Mucosa of rectum (tissue), 2 donors: ENCODE measurements around the gene COQ7.

Experiments
- H3K27ac ChIP-seq, 2 donors: one replicate each; pipeline ENCODE4 v1.7.0; 2013; ENCODE audit warnings: inconsistent platforms in 2 of 2, low read depth in 2 of 2, low read length in 2 of 2
- H3K27me3 ChIP-seq, 2 donors: one replicate each; pipeline ENCODE4 v1.7.0; 2013; ENCODE audit warnings: low read length in 2 of 2; ENCODE audit not compliant: control insufficient read depth in 2 of 2, insufficient read depth in 2 of 2
- H3K36me3 ChIP-seq, 2 donors: one replicate each; pipeline ENCODE4 v1.7.0; 2013; ENCODE audit warnings: low read length in 2 of 2; ENCODE audit not compliant: control insufficient read depth in 2 of 2, insufficient read depth in 2 of 2
- H3K4me1 ChIP-seq, 2 donors: one replicate each; pipeline ENCODE4 v1.7.0; 2013; ENCODE audit warnings: low read length in 2 of 2, mild to moderate bottlenecking in 1 of 2; ENCODE audit not compliant: control insufficient read depth in 2 of 2, insufficient read depth in 2 of 2
- H3K4me3 ChIP-seq, 2 donors: one replicate each; pipeline ENCODE4 v1.7.0; 2013; ENCODE audit warnings: low read length in 2 of 2
- H3K9ac ChIP-seq, 2 donors: one replicate each; pipeline ENCODE4 v1.7.0; 2013; ENCODE audit warnings: low read length in 2 of 2, low read depth in 1 of 2, mild to moderate bottlenecking in 1 of 2
- H3K9me3 ChIP-seq, 2 donors: one replicate each; pipeline ENCODE4 v1.7.0; 2013; ENCODE audit warnings: low read length in 2 of 2; ENCODE audit not compliant: control insufficient read depth in 2 of 2
- donor health status: healthy.
- donor health status: Normal muscosa, but diverticular disease.

The COQ7 gene

GRCh38 chr16:19119564-19119963 lies 52.1 kb downstream of the COQ7 start:
- Histone ChIP-seq H3K4me3 (peak overlapping the region in 1 of 2 donors; percentile 62), H3K9ac (peak overlapping the region in 1 of 2 donors; percentile 41), H3K36me3 (peaks cover 3 to 11% of the 10 kb centered on the region in 2 donors), H3K9me3 (no peaks in the 10 kb centered on the region), H3K4me1 (peaks cover 37 to 47% of the 10 kb centered on the region in 2 donors), H3K27ac (peak overlapping the region; percentile 46 to 79), H3K27me3 (no peaks in the 10 kb centered on the region)

GRCh38 chr16:19123535-19124178 lies 56.2 kb downstream of the COQ7 start:
- Histone ChIP-seq H3K27ac (peak overlapping the region; percentile 62 to 73), H3K4me3 (no peak overlapping the region), H3K36me3 (peaks cover 0 to 4% of the 10 kb centered on the region in 2 donors), H3K9me3 (peaks cover 0 to 3% of the 10 kb centered on the region in 2 donors), H3K4me1 (peaks cover 15 to 19% of the 10 kb centered on the region in 2 donors), H3K27me3 (no peaks in the 10 kb centered on the region), H3K9ac (peak overlapping the region in 1 of 2 donors; percentile 19)

DNA sequence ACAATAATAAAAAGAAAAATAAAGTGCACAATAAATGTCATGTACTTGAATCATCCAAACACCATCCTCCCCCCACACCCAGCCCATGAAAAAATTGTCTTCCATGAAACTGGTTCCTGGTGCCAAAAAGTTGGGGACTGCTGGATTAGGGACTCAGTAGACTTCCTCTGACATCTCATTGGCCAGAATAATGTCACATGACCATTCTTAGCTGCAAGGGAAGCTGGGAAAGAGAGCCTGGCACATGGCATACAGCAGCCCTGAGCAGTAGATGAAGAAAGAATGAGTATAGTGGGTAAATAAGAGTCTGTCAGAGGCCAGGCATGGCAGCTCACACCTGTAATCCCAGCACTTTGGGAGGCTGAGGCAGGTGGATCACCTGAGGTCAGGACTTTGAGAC lies 58.9 kb downstream of the COQ7 start:
- no peaks in the 10 kb centered on the region for H3K27me3 ChIP-seq
- H3K9ac ChIP-seq = no peak overlapping the region
- peaks cover 0 to 3% of the 10 kb centered on the region in 2 donors for H3K9me3 ChIP-seq
- H3K4me3 ChIP-seq = no peak overlapping the region
- no peak overlapping the region for H3K27ac ChIP-seq
- no peaks in the 10 kb centered on the region for H3K36me3 ChIP-seq
- H3K4me1 ChIP-seq = peaks cover 21 to 24% of the 10 kb centered on the region in 2 donors

DNA sequence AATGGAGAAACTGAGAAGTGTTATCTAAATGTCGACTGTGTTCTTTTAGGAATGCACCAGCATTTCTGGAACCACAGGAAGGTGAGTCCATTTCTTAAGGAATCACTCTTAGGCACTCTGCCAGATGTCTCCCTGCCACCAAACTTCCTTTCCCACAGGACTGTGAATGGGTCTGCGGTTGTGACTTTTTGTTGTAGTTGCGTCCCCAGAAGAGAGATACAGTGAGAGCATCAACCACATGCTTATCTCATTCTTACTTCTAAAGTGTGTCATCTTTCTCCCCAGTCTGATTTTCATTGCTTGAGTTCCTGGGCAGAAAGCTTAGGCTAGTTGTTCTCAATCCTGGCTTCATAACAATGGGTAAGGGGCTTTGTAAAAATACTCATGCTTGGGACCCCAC lies 59.8 kb downstream of the COQ7 start:
- Histone ChIP-seq H3K9me3 (peaks cover 0 to 3% of the 10 kb centered on the region in 2 donors), H3K4me3 (no peak overlapping the region), H3K27ac (no peak overlapping the region), H3K27me3 (no peaks in the 10 kb centered on the region), H3K4me1 (peaks cover 30 to 33% of the 10 kb centered on the region in 2 donors), H3K9ac (no peak overlapping the region), H3K36me3 (no peaks in the 10 kb centered on the region)

DNA sequence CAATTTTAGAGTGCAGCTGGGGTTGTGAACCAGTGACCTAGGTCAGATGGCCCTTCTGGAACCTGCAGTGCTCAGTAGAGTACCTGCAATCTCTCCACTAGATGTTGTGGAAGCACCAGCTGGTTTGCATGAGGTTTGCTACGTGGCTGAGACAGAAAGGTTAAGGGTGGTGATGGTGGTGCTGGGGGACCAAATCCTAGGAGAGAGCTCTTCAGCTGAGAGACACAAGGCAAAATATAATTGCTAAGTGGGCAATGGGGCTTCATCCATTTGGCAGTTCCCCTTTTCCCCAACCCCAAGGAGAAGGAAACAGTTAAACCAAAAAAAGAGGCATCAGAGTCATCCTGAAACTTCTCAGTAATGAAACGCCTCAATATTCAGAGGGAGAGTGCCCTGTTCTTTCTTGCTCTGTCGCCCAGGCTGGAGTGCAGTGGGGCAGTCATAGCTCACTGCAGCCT lies 60.3 kb downstream of the COQ7 start:
- Histone ChIP-seq H3K4me3 (no peak overlapping the region), H3K27me3 (no peaks in the 10 kb centered on the region), H3K4me1 (peaks cover 33 to 34% of the 10 kb centered on the region in 2 donors), H3K36me3 (no peaks in the 10 kb centered on the region), H3K9ac (no peak overlapping the region), H3K9me3 (peaks cover 0 to 3% of the 10 kb centered on the region in 2 donors), H3K27ac (peak overlapping the region in 1 of 2 donors; percentile 19)

DNA sequence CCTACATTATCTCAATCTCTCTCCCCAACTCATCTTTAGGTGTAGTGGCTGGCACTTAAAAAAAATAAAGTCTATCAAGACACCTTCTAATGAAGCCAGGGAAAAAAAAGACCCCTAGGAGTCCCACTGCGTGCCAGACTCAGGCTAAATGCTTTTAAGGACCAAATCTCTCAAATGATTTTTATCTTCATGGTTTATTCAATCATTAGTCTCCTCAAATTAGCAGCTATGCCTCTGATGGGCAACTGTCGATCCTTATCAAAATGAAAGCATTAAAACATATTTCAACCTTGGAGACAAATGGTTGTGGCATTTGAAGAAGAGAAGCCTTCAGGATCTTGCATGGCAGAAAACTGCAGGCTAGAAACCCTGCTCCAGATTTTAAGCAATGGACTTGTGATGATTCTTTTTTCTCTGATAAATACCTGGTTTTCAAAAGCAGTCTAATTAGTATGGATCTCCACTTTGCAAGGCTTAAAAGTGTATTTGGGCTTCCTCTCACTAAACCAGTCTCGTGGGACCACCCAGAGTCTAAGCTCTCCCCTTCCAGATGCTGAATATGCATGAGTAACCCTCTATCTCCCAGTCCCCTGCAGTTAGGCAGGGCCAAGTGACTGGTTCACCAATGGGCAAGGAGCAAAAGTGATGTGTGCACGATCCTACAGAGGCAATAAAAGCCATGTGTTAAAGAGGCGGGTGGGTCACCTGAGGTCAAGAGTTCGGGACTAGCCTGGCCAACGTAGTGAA lies 61.2 kb downstream of the COQ7 start:
- H3K9me3 ChIP-seq = peaks cover 0 to 3% of the 10 kb centered on the region in 2 donors
- H3K36me3 ChIP-seq = no peaks in the 10 kb centered on the region
- H3K4me1 ChIP-seq = peaks cover 31 to 37% of the 10 kb centered on the region in 2 donors
- no peak overlapping the region for H3K4me3 ChIP-seq
- no peak overlapping the region for H3K9ac ChIP-seq
- no peaks in the 10 kb centered on the region for H3K27me3 ChIP-seq
- no peak overlapping the region for H3K27ac ChIP-seq
